Stomach (tissue), 9 donors: ENCODE data around the gene SECISBP2. TPM values are rescaled to one million over a fixed set of nuclear protein-coding genes. Genes with fewer than 3 reads are reported as not detected.

Experiments used
- DNase-seq, 2 donors: peaks; one replicate each; pipeline versions ENCODE4 v3.0.0 to v3.0.0-alpha.2; 2013 to 2019
- H3K27ac ChIP-seq, 5 donors: fragments of 200-600 bp in 4 of 5; sonication (generic) in 4 of 5; one replicate each; pipeline ENCODE4 v1.5.1; 2013 to 2019; ENCODE audit warnings: mild to moderate bottlenecking in 1 of 5, moderate library complexity in 1 of 5
- H3K27me3 ChIP-seq, 3 donors: fragments of 200-600 bp; sonication (generic); one replicate each; pipeline ENCODE4 v1.5.1; 2017 to 2019; ENCODE audit warnings: mixed run types in 1 of 3
- H3K36me3 ChIP-seq, 4 donors: fragments of 200-600 bp; sonication (generic); 1 replicate in 3 of 4; 2 replicates in 1 of 4; pipeline ENCODE4 v1.5.1; 2016 to 2019
- H3K4me1 ChIP-seq, 4 donors: fragments of 200-600 bp; sonication (generic); one replicate each; pipeline ENCODE4 v1.5.1; 2016 to 2019
- H3K4me3 ChIP-seq, 4 donors: fragments of 200-600 bp; sonication (generic) in 3 of 4; one replicate each; pipeline ENCODE4 v1.5.1; 2016 to 2019; ENCODE audit warnings: mild to moderate bottlenecking in 1 of 4
- H3K9me3 ChIP-seq, 4 donors: fragments of 200-600 bp; sonication (generic); one replicate each; pipeline ENCODE4 v1.5.1; 2016 to 2019
- CTCF ChIP-seq, 7 experiments: fragments of 450-650 bp in 4 of 7; fragments of 200-600 bp in 3 of 7; sonication (generic) in 3 of 7; IDR thresholded peaks; one replicate each; pipeline ENCODE4 v1.5.1; 2016 to 2019; ENCODE audit warnings: antibody characterized with exemption in 7 of 7, control low read depth in 2 of 7, mild to moderate bottlenecking in 1 of 7
- EP300 ChIP-seq: sonication (generic); formaldehyde crosslinking; IDR thresholded peaks from one replicate; pipeline ENCODE4 v1.6.1; 2017; ENCODE audit warnings: antibody characterized with exemption
- POLR2A ChIP-seq, 4 donors: fragments of 450-650 bp; IDR thresholded peaks; one replicate each; pipeline ENCODE4 v1.6.1; 2016; ENCODE audit warnings: antibody characterized with exemption in 4 of 4, control low read depth in 2 of 4, mild to moderate bottlenecking in 1 of 4, moderate library complexity in 1 of 4
- POLR2AphosphoS5 ChIP-seq, 3 donors: sonication (generic); formaldehyde crosslinking; IDR thresholded peaks; one replicate each; pipeline ENCODE4 v1.6.1; 2016; ENCODE audit warnings: antibody characterized with exemption in 3 of 3
- WGBS, 5 donors: extraction: QIAGEN DNeasy Blood & Tissue Kit in 3 of 5; methylation state at CpG; one replicate each; pipeline versions ENCODE4 v1.1.5 to v1.1.7; 2013 to 2018; 5-methylcytosine and 5-hydroxymethylcytosine counted together
- intact Hi-C: fragments of 100-400 bp; cut with DNase I; formaldehyde crosslinking; loops from one replicate; pipeline ENCODE4 v1.15.1; 2023; ENCODE audit warnings: low total_unique reads
- polyA plus RNA-seq, 3 donors: library from polyadenylated mRNA; stranded (reverse); fragments of 200-250 nt; gene quantifications; one replicate each; pipeline ENCODE4 v1.2.3, GENCODE V29; 2013
- total RNA-seq, 5 donors: library from RNA; depleted of rRNA; stranded (reverse); fragments of >200 nt; gene quantifications; one replicate each; pipeline versions ENCODE4 v1.1.0 to v1.2.3, GENCODE V29; 2014 to 2016
- donor health status: healthy with polysubstance abuse.
- donor health status: Bipolar disorder and iron deficiency.
- donor health status: healthy.

Gene SECISBP2
- total and polyA plus RNA-seq, 8 donors, result 18.1 to 136 (median 70.3) TPM

DNA sequence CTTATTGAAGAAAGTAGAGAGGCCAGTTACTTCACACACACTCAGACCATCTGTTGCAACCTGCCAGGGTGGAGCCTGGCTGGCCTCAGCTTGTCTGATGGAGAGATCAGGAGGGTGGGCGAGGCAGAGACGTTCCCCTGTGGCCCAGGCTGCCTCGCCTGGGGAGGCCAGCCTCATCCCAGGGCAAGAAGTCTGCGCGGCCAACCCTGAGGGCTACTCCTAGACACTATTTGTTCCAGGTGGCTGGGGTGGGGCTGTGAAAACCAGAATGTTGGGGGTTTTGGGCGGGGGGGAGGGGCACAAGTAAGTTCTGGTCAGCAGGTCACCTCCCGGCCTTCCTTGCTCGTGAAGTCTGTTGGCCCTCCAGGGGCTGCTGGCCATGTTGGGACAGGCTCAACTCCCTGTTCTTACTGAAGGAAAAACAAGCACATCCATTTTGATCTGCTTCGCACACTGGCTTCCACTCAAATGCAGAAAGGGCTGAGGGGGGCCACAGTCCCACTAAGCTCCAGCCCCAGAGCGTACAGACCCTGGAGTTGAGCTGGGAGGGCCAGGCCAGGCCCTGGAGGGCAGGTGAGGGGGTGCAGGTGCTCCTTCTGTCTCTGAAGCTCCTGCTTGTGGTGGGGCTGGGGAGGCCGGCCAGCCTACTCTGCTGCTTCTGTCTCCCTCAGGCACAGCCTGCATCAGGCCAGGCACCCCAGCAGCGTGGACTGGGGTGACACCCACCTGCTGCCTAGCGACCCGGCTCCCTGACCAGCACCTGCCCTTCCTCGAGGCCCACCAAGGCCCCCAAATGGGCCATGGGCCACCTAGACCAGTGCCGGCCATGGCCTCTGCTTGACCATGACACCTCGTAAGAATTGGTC is 46.6 kb downstream of the SECISBP2 start:
- Histone ChIP-seq H3K36me3 (peaks cover 21 to 45% (median 39%) of the 10 kb centered on the region in 4 donors), H3K4me3 (no peak overlapping the region), H3K4me1 (peaks cover 0 to 8% (median 3%) of the 10 kb centered on the region in 4 donors), H3K9me3 (no peaks in the 10 kb centered on the region), H3K27ac (no peak overlapping the region), H3K27me3 (no peaks in the 10 kb centered on the region)
- TF ChIP-seq POLR2AphosphoS5 (IDR thresholded peaks at IDR 0.05), result no peak
- no peak for TF ChIP-seq CTCF (IDR thresholded peaks at IDR 0.05)
- TF ChIP-seq EP300, result no peak
- no peak for TF ChIP-seq POLR2A (IDR thresholded peaks at IDR 0.05)
- DNase-seq, result peak in 1 of 2 donors; percentile 23
- WGBS, 5 donors, result 83 to 91% (median 87%) methylated on average over 16 to 17 of the region's 17 CpGs
- intact Hi-C loops, result no loop called here

DNA sequence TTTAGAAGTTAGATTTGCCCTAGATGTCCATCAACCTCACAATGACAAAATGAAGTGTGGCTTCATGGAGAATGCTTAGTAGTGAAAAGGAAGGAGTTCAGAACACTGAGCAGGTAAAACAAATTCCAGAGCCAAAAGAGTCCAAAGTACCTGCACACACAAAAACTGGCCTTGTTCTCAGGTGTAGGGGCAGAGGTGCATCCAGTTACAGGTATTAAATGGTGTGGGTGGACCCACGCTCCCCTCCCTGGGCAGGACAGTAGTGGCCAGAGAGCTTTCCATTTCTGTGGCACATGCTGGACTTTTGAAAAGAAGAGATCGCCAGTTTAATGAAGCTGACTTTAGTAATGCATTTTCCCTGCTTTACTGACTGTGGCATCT is 47.2 kb downstream of the SECISBP2 start:
- intact Hi-C loops, result no loop called here
- 83 to 94% (median 92%) methylated on average over 2 of the region's 2 CpGs for WGBS, 5 donors
- no peak for DNase-seq
- Histone ChIP-seq H3K9me3 (no peaks in the 10 kb centered on the region), H3K36me3 (peaks cover 18 to 39% (median 32%) of the 10 kb centered on the region in 4 donors), H3K4me1 (peaks cover 0 to 2% (median under 1%) of the 10 kb centered on the region in 4 donors), H3K4me3 (no peak overlapping the region), H3K27ac (no peak overlapping the region), H3K27me3 (no peaks in the 10 kb centered on the region)
- TF ChIP-seq POLR2A (IDR thresholded peaks at IDR 0.05) (no peak), EP300 (no peak), CTCF (IDR thresholded peaks at IDR 0.05) (no peak), POLR2AphosphoS5 (IDR thresholded peaks at IDR 0.05) (no peak)

GRCh38 chr9:89366711-89367110 is 48.4 kb downstream of the SECISBP2 start:
- no peaks in the 10 kb centered on the region for H3K27me3 ChIP-seq
- H3K9me3 ChIP-seq, result no peaks in the 10 kb centered on the region
- H3K4me1 ChIP-seq, result no peaks in the 10 kb centered on the region
- no peak overlapping the region for H3K4me3 ChIP-seq
- peaks cover 8 to 27% (median 20%) of the 10 kb centered on the region in 4 donors for H3K36me3 ChIP-seq
- intact Hi-C loops, result no loop called here
- WGBS, 5 donors, result 89 to 97% (median 93%) methylated on average over 3 of the region's 3 CpGs
- TF ChIP-seq POLR2A (IDR thresholded peaks at IDR 0.05) (no peak), EP300 (no peak), CTCF (IDR thresholded peaks at IDR 0.05) (no peak), POLR2AphosphoS5 (IDR thresholded peaks at IDR 0.05) (no peak)
- DNase-seq, result no peak
- no peak overlapping the region for H3K27ac ChIP-seq

- intact Hi-C loops, result no loop called here
- TF ChIP-seq POLR2AphosphoS5 (IDR thresholded peaks at IDR 0.05) (no peak), EP300 (no peak), CTCF (IDR thresholded peaks at IDR 0.05) (no peak), POLR2A (IDR thresholded peaks at IDR 0.05) (no peak)
- WGBS, 5 donors, result 90 to 100% (median 94%) methylated on average over 2 to 4 of the region's 4 CpGs; no CpG with 5 or more reads in 1 of the 5 donors
- Histone ChIP-seq H3K4me1 (no peaks in the 10 kb centered on the region), H3K27ac (no peak overlapping the region), H3K27me3 (no peaks in the 10 kb centered on the region), H3K4me3 (no peak overlapping the region), H3K36me3 (peaks cover 3 to 21% (median 15%) of the 10 kb centered on the region in 4 donors), H3K9me3 (no peaks in the 10 kb centered on the region)
- DNase-seq, result no peak
These were observed 49.0 kb downstream of the SECISBP2 start for GRCh38 chr9:89367281-89367680.
